HG03442 (cell line): Measurements from ENCODE around the gene TMEM115.
A peak's percentile ranks its signal among the peaks of the same experiment; 100 is the strongest.

Experiments
- ATAC-seq: cut with Tn5 transposase; IDR thresholded peaks from one replicate; pipeline ENCODE4 v1.9.1; 2021; ENCODE audit warnings: mild to moderate bottlenecking, moderate library complexity; ENCODE audit not compliant: unreplicated experiment

TMEM115 gene

DNA sequence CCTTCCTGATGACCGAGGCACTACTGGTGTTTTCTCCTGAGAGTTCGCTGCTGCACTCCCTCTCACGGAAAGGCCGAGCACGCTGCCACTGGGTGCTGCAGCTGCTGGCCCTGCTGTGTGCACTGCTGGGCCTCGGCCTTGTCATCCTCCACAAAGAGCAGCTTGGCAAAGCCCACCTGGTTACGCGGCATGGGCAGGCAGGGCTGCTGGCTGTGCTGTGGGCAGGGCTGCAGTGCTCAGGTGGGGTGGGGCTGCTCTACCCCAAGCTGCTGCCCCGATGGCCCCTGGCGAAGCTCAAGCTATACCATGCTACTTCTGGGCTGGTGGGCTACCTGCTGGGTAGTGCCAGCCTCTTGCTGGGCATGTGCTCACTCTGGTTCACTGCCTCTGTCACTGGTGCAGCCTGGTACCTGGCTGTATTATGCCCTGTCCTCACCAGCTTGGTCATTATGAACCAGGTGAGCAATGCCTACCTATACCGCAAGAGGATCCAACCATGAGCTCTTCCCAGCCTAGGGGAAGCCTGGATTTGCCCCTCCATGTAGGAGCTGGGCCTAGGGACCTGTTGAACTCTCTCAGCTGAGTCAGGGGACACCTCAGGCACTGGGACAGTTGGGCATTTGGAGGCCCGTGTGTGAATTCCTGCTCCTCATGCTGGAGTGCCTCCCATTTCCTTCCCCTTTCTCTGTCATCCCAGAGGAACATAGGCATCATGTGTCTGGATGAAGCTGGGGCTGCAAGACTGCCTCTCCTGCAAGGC lies 5.9 kb downstream of the TMEM115 start:
- no peak for ATAC-seq

DNA sequence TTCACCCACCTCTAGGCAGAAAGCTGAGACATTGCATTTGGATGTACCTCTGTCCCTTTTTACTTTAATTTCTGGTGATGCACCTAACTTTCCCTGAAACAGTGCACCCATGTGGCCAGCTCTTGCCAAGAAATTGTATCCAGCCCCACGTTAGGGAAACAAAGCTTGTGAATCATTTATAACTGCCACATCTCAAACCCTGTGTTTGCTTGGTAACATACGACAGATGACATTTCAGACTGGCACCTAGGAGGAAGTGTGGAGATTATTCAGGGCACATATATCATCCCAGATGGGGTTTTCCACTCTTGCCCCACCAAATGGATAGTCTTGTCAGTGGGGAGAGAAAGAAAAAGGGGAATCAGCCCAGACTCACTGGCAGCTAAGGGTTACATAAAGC lies 6.5 kb downstream of the TMEM115 start:
- ATAC-seq, result no peak

DNA sequence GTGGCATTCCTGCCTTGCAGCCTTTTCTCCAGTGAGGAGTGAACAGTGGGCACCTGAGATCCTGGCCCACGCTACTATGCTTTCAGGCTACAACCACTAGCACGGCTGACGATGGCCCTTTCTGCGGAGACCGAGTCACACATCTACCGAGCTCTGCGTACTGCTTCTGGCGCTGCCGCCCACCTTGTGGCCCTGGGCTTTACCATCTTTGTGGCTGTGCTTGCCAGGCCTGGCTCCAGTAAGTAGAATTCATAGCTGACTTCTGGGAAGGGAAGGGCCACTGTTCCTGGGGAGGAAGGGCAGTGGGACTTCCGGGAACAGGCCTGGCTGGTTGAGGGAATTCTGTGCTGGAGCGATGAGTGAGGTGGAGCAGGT lies 8.0 kb downstream of the TMEM115 start:
- ATAC-seq, result no peak

DNA sequence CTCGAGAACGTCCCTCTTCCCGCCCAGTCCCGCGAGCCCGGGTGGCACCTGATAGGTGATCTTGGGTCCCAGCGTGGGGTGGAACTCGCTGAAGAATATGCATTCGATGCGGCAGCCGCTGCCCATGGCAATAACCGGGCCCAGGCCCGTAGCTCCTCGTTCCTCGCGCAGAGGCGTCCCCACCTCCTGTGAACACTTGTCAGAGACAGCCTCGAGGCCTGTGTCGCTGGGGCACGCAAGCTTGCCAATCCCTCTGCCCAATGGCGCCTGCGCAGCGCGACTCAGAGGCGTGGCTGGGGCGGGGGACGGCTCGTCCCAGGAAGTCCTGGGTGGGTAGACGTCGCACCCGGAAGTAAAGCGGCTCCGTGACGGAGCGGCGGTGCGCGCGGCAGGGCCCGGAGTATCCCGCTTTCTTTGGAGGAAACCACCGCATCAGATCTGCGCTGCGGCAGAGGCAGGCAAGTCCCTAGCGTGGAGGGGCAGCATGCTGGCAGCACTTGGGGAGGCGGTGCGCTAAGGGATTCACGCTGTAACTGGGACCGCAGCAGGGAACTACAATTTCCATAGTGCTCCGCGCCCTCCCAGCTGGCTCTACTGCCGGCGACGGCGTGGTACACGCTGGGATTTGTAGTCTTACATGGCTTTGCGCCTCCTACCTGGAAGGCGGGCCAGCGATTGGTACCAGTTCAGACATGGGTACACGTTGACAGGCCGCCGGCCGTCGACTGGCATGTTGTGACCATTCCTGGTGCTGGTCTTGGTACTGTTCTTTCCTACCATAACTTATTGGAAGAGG lies 8.6 kb downstream of the TMEM115 start, which contains the start of the genes CYB561D2 and NPRL2:
Gene CYB561D2, plus strand, starts transcription at position 336 of the 796 bp plus-strand sequence. CDS start 572 bp downstream, outside the sequence.
Gene NPRL2, minus strand, starts transcription at position 249 of the 796 bp plus-strand sequence. Its CDS starts 123 bp downstream, at position 126.
- peak; percentile 84 for ATAC-seq

DNA sequence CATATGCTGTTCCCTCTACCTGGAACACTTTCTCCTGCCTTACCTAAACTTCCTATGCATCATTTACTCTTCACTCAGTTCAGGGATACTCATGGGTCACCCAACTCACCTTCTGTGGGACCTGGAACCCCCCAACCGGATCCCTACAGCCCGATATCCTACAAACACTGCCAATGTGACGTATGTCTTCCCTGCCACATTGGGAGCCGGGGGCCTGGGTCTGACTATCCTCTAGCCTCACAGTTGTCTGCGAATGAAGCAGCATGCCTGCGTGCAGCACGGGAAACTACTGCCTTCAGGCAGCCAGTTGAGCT lies 9.2 kb downstream of the TMEM115 start:
- ATAC-seq, result no peak

DNA sequence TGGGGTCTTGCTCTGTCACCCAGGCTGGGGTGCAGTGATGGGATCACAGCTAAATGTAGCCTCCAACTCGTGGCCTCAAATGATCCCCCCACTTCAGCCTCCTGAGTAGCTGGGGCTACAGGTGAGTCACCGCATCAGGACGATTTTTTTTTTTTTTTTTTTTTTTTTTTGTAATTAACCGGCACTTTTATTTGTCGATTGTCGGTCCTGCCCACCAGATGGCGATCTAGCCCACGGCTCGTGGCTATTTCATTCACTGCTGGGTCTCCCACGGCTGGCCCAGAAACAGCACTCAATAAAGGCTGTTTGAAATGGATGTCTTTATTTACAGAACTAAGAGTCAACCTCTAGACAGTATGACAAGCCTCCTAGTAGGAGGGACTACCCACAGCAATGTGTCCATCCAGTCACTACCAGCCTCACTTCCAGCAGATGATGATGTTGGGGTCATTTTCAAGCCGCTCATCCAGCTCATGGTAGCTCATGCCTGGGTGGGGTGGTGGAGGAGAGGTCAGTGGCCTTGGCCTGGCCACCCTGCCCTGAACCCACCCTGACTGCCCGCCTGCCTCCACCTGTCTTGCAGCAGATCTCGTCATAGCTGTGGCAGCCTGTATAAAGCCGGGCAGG lies 12.0 kb downstream of the TMEM115 start:
- ATAC-seq, result no peak

DNA sequence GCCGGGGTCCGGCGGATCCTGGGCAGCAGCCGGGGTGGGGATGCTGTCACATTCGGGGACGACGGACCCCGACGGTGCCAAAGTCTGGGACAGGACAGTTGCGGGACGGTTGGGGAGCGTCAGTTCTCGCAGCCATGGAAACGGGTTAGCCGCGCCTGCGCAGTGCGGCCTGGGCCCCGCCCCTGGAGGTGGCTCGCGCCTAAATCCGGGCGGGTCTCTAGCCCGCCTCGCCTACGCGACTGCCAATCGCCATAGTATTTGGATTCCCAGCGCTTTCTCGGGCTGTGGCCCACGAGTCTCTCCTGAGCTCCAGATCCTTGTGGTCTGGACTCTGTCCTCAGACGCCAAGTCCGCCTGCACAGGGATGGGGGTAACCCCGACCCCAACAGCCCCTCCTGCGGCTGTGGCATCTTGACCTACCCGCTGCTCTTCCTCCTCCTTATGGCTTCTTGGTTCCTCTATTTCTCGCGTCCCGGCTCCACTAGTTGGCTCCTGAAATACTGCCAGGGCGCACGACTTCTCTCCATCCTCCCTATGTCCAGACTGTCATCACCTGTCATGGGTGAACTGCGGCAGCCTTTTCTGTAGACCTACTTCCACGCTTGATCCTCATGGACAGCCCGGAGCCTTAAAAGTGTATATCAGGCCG lies 13.6 kb downstream of the TMEM115 start, which contains the start of gene ZMYND10:
Gene ZMYND10, minus strand, starts transcription at position 147 of the 649 bp plus-strand sequence. CDS start 153 bp downstream, outside the sequence.
- ATAC-seq, result no peak

DNA sequence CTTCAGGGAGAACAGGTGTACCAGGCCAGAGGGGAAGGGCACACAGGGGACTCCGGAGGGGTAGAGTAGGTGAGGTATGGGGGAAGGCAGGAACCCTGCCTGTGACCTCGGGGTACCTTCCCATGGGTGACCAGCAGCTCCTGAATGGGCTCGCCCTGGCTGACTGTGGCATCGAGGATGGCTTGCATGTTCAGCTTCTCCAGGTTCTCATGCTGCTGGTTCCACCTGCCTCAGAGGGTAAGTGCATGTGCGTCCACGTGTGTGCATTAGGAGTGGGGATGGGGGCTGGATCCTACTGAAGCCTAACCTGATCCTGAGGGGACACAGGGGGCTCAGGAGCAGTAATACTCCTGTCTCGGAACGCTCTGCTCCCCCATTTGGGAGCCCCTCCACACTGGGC lies 14.3 kb downstream of the TMEM115 start:
- no peak for ATAC-seq

DNA sequence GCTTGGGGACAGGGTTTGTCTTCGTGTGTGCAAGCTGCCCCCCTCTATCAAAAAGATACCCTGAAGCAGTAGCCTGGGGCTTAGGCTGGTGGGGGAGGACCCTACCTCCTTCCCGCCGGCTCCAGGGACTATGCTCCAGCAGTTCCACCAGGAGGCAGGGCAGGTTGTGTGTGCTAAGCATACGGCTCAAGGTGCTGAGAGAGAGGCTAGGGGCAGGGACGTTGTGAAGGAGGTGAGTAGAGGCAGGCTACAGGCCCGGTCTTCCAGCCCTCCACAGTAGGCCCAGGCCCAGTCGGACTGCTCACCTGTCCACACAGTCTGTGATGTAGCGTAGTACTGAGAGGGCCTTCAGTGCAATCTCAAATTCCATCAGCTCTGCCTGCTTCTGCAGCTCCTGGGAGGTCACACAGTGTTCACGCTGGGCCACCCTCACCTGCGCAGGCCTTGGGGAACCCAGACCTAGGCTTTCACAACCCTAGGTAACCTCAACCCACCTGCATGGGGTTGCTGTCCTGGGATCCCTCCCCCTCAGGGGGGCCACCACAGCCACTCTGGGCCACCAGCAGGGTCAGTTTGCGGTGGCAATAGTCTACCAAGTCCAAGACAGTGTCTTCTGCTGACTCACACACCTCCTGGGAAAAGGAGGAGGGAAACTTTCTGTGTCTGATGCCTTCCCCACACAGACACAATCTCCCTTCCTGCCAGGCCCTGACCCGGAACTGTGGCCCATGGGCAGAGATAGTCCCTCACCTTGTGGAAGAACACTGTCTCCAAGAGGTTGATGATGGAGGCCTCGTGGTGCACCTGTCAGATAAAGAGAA lies 16.3 kb downstream of the TMEM115 start:
- no peak for ATAC-seq

DNA sequence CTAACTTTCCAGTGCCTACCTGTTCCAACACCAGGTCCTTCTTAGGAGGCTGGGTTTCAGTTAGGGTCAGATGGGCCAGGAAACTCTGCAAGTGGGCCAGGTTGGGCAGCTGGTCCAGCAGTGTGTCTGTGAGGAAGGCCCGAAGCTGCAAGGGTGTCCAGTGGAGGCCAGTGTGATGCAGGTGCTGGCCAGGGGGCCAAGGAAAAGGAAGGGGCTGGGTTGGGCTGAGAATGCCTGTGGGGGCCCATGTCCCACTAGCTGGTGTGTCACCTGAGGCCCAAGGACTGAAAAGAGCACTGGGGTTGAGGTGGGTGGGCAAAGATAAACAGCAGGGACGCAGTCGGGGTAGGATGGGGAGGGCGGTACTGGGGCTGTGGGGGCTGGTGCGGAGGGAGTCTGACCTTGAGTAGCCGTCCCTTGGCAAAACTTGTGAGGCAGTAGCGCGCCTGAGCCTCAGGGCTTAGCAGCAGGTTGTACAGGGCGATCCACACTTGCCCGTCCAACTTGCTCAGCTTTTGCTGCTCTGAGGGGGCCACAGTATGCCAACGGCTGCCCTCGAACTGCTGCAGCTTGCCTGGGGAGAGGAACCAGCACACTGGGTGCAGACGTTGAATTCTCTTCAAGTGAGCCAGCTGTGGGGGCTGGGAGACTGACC lies 17.2 kb downstream of the TMEM115 start:
- no peak for ATAC-seq

DNA sequence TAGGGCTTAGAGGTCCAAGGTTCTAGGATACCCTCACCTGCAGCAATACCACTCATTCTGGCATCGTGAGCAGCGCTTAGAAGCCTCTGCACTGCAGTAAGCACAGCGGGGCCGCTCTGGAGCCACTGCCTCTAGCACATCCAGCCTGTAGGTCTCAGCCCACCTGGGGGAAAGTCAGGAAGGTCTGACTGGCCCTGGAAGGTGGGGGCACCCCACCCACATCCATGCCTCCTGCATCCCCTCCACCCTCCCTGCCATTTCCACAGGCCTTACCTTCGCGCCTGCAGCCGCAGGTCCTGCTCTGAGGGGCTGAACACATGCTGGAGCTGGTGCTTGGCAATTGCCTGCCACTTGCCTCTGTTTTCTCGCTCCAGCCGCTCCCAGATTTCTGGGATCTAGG lies 17.8 kb downstream of the TMEM115 start:
- no peak for ATAC-seq

DNA sequence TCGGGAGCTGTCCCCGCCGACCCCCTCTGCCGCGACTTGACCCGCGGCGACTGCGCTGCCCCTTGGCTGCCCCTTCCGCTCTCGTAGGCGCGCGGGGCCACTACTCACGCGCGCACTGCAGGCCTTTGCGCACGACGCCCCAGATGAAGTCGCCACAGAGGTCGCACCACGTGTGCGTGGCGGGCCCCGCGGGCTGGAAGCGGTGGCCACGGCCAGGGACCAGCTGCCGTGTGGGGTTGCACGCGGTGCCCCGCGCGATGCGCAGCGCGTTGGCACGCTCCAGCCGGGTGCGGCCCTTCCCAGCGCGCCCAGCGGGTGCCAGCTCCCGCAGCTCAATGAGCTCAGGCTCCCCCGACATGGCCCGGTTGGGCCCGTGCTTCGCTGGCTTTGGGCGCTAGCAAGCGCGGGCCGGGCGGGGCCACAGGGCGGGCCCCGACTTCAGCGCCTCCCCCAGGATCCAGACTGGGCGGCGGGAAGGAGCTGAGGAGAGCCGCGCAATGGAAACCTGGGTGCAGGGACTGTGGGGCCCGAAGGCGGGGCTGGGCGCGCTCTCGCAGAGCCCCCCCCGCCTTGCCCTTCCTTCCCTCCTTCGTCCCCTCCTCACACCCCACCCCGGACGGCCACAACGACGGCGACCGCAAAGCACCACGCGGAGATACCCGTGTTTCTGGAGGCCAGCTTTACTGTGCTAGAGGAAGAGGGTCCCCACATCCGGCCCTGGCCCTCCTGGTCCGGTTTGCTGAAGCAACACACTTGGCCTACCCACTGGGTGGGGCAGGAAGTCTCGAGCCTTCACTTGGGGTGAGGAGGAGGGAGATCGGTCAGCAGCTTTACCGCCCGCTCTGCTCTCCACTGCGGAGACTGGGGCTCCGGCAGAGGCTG lies 18.6 kb downstream of the TMEM115 start, which contains the start of gene RASSF1:
Gene RASSF1, minus strand, starts transcription at position 389 of the 882 bp plus-strand sequence. Its CDS starts 31 bp downstream, at position 358.
- no peak for ATAC-seq

DNA sequence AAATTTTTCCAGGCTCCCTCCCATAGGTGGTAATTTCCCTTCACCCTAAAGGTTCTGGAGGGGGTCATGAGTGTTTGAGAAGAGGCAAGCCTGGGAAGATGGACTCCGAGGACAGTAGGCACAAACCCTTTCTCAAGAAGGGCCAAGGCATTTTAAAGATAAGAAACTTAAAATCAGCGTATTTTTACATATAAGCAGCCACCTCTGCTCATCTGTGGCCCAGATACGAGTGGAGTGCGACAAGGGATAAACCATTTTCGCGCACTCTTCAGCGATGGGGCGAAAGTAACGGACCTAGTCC lies 19.2 kb downstream of the TMEM115 start:
- no peak for ATAC-seq

DNA sequence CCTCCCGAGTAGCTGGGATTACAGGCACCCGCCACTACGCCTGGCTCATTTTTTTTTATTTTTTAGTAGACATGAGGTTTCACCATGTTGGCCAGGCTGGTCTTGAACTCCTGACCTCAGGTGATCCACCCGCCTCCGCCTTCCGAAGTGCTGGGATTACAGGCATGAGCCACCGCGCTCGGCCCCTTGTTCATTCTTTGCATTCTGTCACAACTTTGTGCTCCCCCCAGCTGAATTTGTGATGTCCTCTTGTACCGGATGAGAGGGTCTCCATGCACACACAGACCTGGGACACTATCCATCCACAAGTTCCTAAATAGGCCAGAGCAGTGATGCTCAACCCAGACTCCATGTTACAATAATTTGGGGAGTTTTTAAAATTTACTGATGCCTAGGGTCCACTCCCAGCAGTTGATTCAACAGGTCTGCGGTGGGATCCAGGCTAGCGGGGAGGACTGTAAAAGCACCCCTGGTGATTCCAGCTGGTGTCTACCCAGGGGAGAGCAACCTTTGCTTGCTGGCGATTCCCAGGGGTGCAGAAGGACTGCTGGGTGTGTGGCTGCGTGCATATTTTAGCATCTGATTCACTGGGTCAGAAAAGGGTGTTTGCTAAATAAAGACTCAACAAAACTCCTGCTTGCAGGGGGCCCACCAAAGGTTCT lies 19.7 kb downstream of the TMEM115 start:
- ATAC-seq, result no peak

DNA sequence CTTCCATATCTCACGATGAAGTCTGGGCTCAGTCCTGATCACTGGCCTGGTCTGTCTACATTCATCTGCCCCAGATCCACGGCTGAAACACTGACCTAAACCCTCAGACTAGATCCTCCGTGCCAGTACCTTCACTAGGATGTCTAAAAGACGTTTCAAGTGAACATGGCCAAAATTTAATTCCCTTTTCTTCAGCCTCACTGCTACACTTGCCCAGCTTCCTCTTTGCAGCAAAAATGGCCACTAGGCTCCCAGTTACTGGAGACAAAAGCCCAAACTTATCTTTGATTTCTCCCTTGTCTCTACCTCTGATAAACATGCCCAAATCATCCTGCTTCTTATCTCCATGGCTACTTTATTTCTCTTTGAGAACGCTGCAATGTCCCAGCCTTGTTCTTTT lies 20.4 kb downstream of the TMEM115 start:
- no peak for ATAC-seq

DNA sequence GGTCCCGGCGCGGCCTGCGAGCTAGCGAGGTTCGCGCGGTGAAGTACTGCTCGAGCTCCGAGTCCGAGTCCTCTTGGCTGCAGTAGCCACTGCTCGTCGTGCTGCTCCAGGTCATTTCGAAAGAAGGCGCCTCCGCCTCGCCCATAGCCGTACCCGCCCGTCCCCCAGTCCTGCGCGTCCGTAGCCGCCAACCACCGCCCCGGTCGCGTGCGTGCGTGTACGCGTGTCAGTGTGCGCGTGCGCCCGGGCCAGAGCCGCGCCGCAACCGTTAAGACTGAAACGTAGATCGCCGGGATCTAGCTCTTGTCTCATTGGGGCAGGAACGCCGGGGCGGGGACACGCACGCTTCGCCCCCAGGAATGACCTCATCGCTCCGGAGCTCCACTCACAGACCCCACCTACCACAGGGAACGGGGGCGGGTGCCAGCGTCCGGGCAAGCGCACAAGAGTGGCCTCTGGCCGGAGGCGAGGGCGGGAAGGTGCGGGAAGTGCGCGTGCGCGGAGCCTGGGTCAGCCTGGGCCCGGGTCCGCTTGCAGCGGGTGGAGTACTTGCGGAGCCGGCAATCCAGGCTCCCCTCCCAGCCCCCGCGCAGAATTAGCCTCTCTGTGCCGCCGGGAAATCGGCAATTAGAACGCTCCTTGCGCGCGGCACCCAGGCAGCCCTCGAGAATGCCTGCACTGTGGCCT lies 22.0 kb downstream of the TMEM115 start:
- peak; percentile 75 for ATAC-seq

DNA sequence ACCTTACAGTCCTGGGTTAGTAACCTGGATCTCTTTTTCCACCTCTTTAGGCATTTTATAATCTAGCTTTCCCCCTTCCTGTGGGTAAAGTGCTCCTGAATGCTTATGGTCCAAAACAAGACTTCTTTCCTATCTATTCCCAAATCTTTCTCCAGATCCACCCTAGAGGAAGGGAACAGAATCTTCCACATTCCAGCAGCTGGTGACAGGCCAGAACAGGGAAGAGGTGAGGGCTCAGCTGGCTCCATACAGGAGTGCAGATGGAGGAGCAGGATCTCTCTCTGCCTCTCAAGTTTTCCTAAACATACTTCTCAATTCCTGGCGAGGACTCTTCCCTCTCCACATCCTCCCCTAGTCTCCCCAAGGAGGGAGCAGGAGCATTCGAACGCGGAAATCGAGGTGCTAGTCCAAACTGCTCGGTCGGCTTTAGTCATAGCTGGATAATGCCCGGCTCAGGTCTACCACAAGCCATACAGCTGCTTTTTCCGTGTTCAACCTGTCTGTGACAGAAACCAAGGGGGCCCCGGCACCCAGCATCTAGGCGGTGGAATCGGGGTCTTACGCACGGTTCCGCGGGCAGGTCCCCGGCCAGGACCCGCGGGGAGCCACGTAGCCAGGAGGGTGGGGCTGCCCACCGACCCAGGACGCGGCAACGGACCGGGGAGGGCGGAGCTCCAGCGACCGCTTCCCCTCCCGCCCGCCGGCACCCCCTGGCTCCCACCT lies 22.7 kb downstream of the TMEM115 start:
- ATAC-seq, result peak; percentile 25
